ENCODE data around the gene PTPRCAP.
A peak's percentile ranks its signal among the peaks of the same experiment; 100 is the strongest.

DNA sequence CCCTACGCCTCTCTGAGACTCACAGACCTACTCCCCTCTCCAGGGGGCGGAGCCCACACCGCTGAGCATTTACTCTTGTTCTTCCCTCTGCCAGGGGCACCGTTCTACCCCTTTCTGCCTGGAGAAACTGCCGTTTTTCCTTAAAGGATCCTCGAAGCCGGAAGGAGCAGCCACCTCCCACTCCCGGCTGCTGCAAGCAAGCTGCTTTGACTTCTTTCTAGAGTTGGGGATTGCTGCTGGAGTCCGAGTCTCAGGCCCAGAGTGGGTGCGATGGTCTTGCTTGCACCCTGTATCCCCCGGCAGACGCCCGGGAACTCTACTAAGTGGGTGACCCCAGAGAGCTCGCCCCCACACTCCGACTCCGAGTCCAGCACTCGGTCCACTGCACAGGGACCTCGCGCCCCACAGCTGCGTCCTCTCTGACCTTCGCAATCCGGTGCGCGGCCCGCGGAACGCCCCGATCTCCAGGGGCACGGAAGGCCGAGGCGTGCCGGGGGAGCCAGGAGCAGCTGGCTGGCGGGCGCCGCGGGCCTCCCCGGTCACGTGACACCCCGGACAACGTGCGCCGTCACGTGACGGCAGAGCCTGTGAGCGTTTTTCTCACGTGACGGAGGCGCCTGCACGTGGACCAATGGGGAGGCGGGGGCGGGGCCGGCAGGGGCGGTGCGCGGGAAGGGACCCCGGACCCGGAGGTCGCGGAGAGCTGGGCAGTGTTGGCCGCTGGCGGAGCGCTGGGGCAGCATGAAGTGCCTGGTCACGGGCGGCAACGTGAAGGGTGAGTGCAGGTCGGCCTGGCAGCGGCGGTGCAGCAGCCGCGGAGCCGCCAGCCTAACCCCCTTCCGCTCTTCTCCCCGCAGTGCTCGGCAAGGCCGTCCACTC, 45.9 kb downstream of the PTPRCAP start, which contains the start of gene RAD9A:
- TF ChIP-seq RAD21 (conservative IDR thresholded peaks at IDR 0.05), result no peak
- peak; percentile 75 for TF ChIP-seq POLR2AphosphoS5 (IDR thresholded peaks at IDR 0.05)
- TF ChIP-seq MXI1 (conservative IDR thresholded peaks at IDR 0.05; ENCODE audit: poor library complexity, severe bottlenecking), result peak; percentile 95

Measured in neural cell (in vitro differentiated cells).